Kidney (tissue), 14 donors: ENCODE measurements around the gene ZER1. TPM values are rescaled to one million over a fixed set of nuclear protein-coding genes. Genes with fewer than 3 reads are reported as not detected.

Experiments
- DNase-seq, 5 donors: peaks; one replicate each; pipeline ENCODE4 v3.0.0-alpha.2; 2013 to 2020
- FAIRE-seq: peaks from 2 replicates; lab custom pipeline; 2012; peaks lifted over from hg19 to GRCh38; lab: Jason Lieb, UNC
- H3K27ac ChIP-seq, 2 donors: one replicate each; pipeline ENCODE4 v1.7.0; 2013; ENCODE audit warnings: low read depth in 2 of 2, low read length in 2 of 2, inconsistent platforms in 1 of 2
- H3K27me3 ChIP-seq: one replicate; pipeline ENCODE4 v1.7.1; 2013; ENCODE audit warnings: low read length, inconsistent platforms; ENCODE audit not compliant: control insufficient read depth, insufficient read depth
- H3K36me3 ChIP-seq, 3 donors: one replicate each; pipeline versions ENCODE4 v1.7.0 to v1.7.1; 2013; ENCODE audit warnings: low read length in 3 of 3, control low read depth in 1 of 3, inconsistent platforms in 1 of 3; ENCODE audit not compliant: insufficient read depth in 3 of 3, control insufficient read depth in 2 of 3
- H3K4me1 ChIP-seq, 3 donors: one replicate each; pipeline versions ENCODE4 v1.7.0 to v1.7.1; 2013; ENCODE audit warnings: low read length in 3 of 3, inconsistent platforms in 1 of 3, low read depth in 1 of 3; ENCODE audit not compliant: control insufficient read depth in 2 of 3, insufficient read depth in 2 of 3
- H3K4me3 ChIP-seq, 3 donors: one replicate each; pipeline versions ENCODE4 v1.7.0 to v1.8.1; 2013; ENCODE audit warnings: low read length in 3 of 3, control low read depth in 1 of 3, inconsistent platforms in 1 of 3
- H3K9ac ChIP-seq, 3 donors: one replicate each; pipeline versions ENCODE4 v1.7.0 to v1.7.1; 2013; ENCODE audit warnings: low read length in 3 of 3, control low read depth in 1 of 3, inconsistent platforms in 1 of 3
- H3K9me3 ChIP-seq, 3 donors: one replicate each; pipeline versions ENCODE4 v1.7.0 to v1.7.1; 2013; ENCODE audit warnings: low read length in 3 of 3, control low read depth in 1 of 3, inconsistent platforms in 1 of 3; ENCODE audit not compliant: control insufficient read depth in 2 of 3, insufficient read depth in 1 of 3
- intact Hi-C: fragments of 100-400 bp; cut with DNase I; formaldehyde crosslinking; loops from one replicate; pipeline ENCODE4 v1.11.1; 2022
- polyA plus RNA-seq: library from polyadenylated mRNA; stranded (reverse); fragments of 350-450 nt; fragmentation: Illumina TruSeq; extraction: RNeasy Lipid Tissue Mini Kit (QIAGEN cat#74804); gene quantifications from one replicate; pipeline ENCODE4 v1.2.3, GENCODE V29; 2014; ENCODE audit warnings: low read depth, low replicate concordance; ENCODE audit not compliant: insufficient read depth
- total RNA-seq: library from RNA; stranded (reverse); fragmentation: NEBNext Ultra II Directional; extraction: Animal tissue kit (Norgen Biotek cat#: 25700); gene quantifications from one replicate; pipeline ENCODE4 v1.2.1, GENCODE V29; 2021
- TF ChIP-seq, protein P1 (sequence below): IDR thresholded peaks from 3 replicates; pipeline ENCODE4 v1.5.1; 2012; ENCODE audit warnings: mild to moderate bottlenecking, moderate library complexity, borderline replicate concordance; ENCODE audit not compliant: insufficient read depth; ENCODE audit errors: extremely low read depth
- donor health status: control.
- donor health status: control.
- donor health status: control.
- donor health status: control.
- donor health status: control.
- donor health status: DM: yes; HTN: yes; CAD: no.
- donor health status: Normal renal cell carcinoma (clear cell type).

ZER1 gene
- total and polyA plus RNA-seq, 2 donors from 2014 or later, result 31.1 to 43.2 TPM

DNA sequence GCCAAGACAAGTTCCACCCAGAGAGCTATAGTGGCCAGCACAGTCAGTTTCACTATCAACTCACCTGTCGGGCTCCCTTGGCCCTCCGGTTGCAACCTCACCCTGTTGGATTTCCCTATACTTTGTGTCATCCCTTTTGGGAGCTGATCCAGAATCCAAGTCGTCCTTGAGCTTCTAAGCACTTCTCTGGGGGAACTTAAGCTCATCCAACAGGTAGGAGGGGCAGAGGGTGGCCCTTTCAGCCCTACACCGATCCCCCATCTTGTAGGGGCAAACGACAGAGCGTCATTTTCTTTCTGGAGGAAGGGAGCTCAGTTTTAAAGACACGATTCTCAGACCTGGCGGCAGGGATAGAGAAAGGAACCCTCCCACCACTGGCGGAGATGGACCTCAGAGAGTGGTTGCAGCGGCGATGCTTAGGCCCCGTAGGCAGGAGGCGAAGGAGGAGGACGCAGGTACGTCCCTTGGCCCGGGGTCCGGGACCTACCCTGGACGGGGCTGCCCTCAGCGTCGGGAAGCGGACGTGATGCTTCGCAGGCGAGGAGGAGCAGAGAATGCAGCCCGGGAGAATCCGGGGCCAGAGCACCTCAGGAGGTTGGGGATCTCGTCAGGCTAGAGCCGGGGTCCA, 519 bp downstream of the ZER1 start:
- DNase-seq (peak in 1 of 5 donors; percentile 46), FAIRE-seq (no peak)
- H3K4me1 ChIP-seq, result peaks cover 0 to 10% (median 0%) of the 10 kb centered on the region in 3 donors
- TF ChIP-seq, protein P1, sequence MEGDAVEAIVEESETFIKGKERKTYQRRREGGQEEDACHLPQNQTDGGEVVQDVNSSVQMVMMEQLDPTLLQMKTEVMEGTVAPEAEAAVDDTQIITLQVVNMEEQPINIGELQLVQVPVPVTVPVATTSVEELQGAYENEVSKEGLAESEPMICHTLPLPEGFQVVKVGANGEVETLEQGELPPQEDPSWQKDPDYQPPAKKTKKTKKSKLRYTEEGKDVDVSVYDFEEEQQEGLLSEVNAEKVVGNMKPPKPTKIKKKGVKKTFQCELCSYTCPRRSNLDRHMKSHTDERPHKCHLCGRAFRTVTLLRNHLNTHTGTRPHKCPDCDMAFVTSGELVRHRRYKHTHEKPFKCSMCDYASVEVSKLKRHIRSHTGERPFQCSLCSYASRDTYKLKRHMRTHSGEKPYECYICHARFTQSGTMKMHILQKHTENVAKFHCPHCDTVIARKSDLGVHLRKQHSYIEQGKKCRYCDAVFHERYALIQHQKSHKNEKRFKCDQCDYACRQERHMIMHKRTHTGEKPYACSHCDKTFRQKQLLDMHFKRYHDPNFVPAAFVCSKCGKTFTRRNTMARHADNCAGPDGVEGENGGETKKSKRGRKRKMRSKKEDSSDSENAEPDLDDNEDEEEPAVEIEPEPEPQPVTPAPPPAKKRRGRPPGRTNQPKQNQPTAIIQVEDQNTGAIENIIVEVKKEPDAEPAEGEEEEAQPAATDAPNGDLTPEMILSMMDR, result no peak
- peak overlapping the region; percentile 85 to 95 (median 92) for H3K4me3 ChIP-seq
- no peaks in the 10 kb centered on the region for H3K9me3 ChIP-seq
- peak overlapping the region; percentile 52 to 82 (median 76) for H3K9ac ChIP-seq
- intact Hi-C loops, result no loop called here
- H3K27ac ChIP-seq, result peak overlapping the region; percentile 76 to 90
- peaks cover 0 to 11% (median 5%) of the 10 kb centered on the region in 3 donors for H3K36me3 ChIP-seq
- H3K27me3 ChIP-seq, result no peaks in the 10 kb centered on the region

DNA sequence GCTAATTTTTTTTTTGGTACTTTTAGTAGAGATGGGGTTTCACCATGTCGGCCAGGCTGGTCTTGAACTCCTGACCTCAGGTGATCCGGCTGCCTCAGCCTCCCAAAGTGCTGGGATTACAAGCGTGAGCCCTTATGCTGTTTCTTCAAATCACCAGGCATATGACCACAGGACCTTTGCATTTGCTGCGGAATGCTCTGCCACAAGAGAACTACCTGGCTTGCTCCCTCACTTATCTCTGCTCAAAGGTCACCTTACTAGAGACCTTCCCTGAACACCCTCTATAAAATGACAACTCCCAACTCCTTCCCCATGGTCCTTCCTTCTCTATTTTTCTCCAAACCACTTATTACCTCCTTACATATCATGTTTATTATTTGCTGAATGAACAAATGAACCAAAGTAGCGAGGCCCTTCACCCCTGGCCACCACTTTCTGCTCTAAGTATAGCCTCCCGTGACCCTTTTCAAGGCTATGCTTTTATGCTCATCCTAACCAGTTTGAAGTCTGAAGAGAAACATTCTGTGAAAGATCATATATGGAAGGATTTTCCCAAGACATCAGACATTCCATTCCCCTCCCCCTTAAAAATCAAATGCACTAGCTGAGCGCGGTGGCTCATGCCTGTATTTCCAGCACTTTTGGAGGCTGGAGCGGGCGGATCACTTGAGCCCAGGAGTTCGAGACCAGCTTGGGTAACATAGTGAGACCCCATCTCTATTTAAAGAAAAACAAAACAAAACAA, 1.3 kb downstream of the ZER1 start:
- Histone ChIP-seq H3K27me3 (no peaks in the 10 kb centered on the region), H3K9ac (peak overlapping the region; percentile 52 to 82 (median 76)), H3K9me3 (no peaks in the 10 kb centered on the region), H3K4me1 (peaks cover 0 to 14% (median 0%) of the 10 kb centered on the region in 3 donors), H3K36me3 (peaks cover 0 to 11% (median 5%) of the 10 kb centered on the region in 3 donors), H3K4me3 (peak overlapping the region; percentile 85 to 95 (median 92)), H3K27ac (no peak overlapping the region)
- intact Hi-C loops, result no loop called here
- DNase-seq (peak in 1 of 5 donors; percentile 12), FAIRE-seq (no peak)
- TF ChIP-seq, protein P1, result no peak

DNA sequence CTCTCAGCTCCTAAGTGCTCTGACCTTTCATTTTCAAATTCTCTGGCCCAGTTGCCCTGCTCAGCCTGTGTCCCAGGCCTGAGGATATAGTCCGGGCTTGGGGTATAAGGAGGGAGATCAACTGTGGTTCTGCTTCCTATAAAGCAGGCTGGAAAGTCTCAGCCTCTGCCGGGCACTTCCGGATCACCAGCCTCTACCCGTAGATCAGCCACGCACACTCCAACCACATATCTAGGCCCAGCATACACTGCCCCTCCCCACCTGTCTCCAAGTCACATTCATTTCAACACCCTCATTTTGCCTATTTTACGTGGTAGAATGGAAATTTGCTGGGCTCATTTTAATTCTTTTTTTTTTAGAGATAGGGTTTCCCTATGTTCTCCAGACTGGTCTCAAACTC, 3.1 kb downstream of the ZER1 start:
- Histone ChIP-seq H3K36me3 (peaks cover 0 to 11% (median 5%) of the 10 kb centered on the region in 3 donors), H3K9me3 (no peaks in the 10 kb centered on the region), H3K4me1 (peaks cover 0 to 29% (median 14%) of the 10 kb centered on the region in 3 donors), H3K4me3 (no peak overlapping the region), H3K9ac (no peak overlapping the region), H3K27ac (no peak overlapping the region), H3K27me3 (no peaks in the 10 kb centered on the region)
- DNase-seq (no peak), FAIRE-seq (no peak)
- intact Hi-C loops, result no loop called here
- TF ChIP-seq, protein P1, result no peak
